Activated naive CD4-positive, alpha-beta T cell treated with anti-CD3 and anti-CD28 coated beads, Interleukin-2, amount 50 U/mL, for 24 hours (primary cell): ENCODE measurements around the gene GYPC.
A peak's percentile ranks its signal among the peaks of the same experiment; 100 is the strongest.

Source experiments
- H3K27ac Mint-ChIP-seq: one replicate; pipeline ENCODE4 v1.8.0; 2021; ENCODE audit warnings: mild to moderate bottlenecking, mixed read lengths
- H3K27me3 Mint-ChIP-seq: one replicate; pipeline ENCODE4 v1.8.0; 2021; ENCODE audit warnings: mixed read lengths
- H3K36me3 Mint-ChIP-seq: one replicate; pipeline ENCODE4 v1.8.0; 2021; ENCODE audit warnings: mixed read lengths
- H3K4me1 Mint-ChIP-seq: one replicate; pipeline ENCODE4 v1.8.0; 2021; ENCODE audit warnings: mixed read lengths
- H3K4me3 Mint-ChIP-seq: one replicate; pipeline ENCODE4 v1.8.0; 2021; ENCODE audit warnings: mild to moderate bottlenecking, mixed read lengths
- H3K9me3 Mint-ChIP-seq: one replicate; pipeline ENCODE4 v1.8.0; 2021; ENCODE audit warnings: mixed read lengths

GYPC gene

DNA sequence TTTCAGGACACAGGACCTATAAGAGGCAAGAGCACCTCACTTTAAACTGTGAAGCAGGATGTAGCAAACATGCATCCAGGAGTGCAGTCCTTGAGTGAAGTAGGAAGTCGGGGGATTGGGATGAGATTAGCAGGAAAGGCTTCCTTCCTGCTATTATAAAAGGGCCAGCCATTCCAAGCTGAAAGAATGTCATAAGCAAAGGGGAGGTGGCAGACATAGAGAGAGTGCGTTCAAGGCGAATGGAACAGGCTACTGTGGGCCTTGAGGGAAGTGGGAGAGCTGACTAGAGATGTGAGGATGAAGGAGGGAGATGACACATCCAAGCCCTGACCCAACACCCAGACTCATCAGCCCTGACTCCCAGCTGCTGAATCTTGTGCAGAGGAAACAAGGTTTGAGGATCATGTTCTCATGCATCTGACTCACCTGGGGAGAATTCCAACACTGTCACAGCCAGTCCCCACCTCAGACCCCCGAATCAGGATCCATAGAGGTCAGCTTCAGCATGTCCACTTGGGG is 63.9 kb downstream of the GYPC start:
- H3K27ac Mint-ChIP-seq = no peak overlapping the region
- peaks cover under 1% of the 10 kb centered on the region for H3K9me3 Mint-ChIP-seq
- no peak overlapping the region for H3K4me3 Mint-ChIP-seq
- H3K27me3 Mint-ChIP-seq = no peaks in the 10 kb centered on the region
- peaks cover 6% of the 10 kb centered on the region for H3K4me1 Mint-ChIP-seq
- peaks cover 2% of the 10 kb centered on the region for H3K36me3 Mint-ChIP-seq

DNA sequence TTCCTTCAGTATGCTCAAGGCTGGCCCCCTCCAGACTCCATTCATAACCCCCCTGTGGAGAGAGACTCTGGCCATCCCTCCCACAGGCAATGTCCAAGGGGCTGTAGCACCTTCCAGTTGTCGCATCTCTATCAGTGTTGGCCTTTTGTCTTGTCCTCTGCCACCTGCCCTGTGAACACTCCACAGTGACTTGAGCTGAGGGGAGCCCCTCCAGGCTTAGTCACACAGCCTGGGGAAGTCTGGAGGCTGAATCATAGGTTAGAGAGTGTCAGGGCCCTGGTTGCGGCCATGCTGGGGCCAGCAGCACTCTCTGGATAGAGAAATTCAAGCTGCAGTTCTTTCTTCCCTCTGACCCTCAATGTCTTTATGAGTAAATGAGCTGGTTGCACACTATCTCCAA is 64.7 kb downstream of the GYPC start:
- Mint-ChIP-seq H3K27me3 (no peaks in the 10 kb centered on the region), H3K9me3 (peaks cover 7% of the 10 kb centered on the region), H3K4me3 (no peak overlapping the region), H3K27ac (no peak overlapping the region), H3K4me1 (peaks cover 6% of the 10 kb centered on the region), H3K36me3 (peaks cover 9% of the 10 kb centered on the region)

GRCh38 chr2:126722081-126722480 is 66.1 kb downstream of the GYPC start:
- no peak overlapping the region for H3K27ac Mint-ChIP-seq

GRCh38 chr2:126722546-126722945 is 66.6 kb downstream of the GYPC start:
- Mint-ChIP-seq H3K4me1 (peaks cover 6% of the 10 kb centered on the region), H3K36me3 (peaks cover 12% of the 10 kb centered on the region), H3K27ac (no peak overlapping the region), H3K9me3 (peaks cover 19% of the 10 kb centered on the region), H3K27me3 (no peaks in the 10 kb centered on the region), H3K4me3 (no peak overlapping the region)

More at GRCh38 chr2:126722081-126722480, 66.1 kb downstream of the GYPC start:
- H3K4me1 Mint-ChIP-seq = peaks cover 6% of the 10 kb centered on the region
- no peaks in the 10 kb centered on the region for H3K27me3 Mint-ChIP-seq
- H3K36me3 Mint-ChIP-seq = peaks cover 12% of the 10 kb centered on the region
- no peak overlapping the region for H3K4me3 Mint-ChIP-seq
- H3K9me3 Mint-ChIP-seq = peaks cover 19% of the 10 kb centered on the region

- H3K9me3 Mint-ChIP-seq = peaks cover 19% of the 10 kb centered on the region
- no peak overlapping the region for H3K4me3 Mint-ChIP-seq
- no peak overlapping the region for H3K27ac Mint-ChIP-seq
- H3K36me3 Mint-ChIP-seq = peaks cover 12% of the 10 kb centered on the region
- H3K4me1 Mint-ChIP-seq = peaks cover 6% of the 10 kb centered on the region
- H3K27me3 Mint-ChIP-seq = no peaks in the 10 kb centered on the region
Measured at GRCh38 chr2:126723281-126723815, 67.4 kb downstream of the GYPC start.

DNA sequence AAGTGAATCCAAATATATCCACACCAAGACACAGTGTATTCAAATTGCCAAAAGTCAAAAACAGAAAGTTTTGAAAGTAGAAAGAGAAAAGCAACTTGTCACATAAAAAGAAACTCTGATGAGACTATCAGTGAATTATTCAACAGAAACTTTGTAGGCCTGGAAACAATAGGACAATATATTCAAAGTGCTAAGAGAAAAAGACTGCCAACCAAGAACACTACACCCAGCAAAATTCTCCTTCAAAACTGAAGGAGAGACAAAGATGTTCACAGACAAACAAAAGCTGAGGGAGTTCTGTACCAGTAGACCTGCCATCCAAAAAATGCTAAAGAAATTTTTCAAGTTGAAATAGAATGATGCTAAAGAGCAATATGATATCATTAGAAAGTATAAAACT is 69.6 kb downstream of the GYPC start:
- Mint-ChIP-seq H3K4me1 (no peaks in the 10 kb centered on the region), H3K36me3 (peaks cover 12% of the 10 kb centered on the region), H3K27ac (no peak overlapping the region), H3K9me3 (peaks cover 19% of the 10 kb centered on the region), H3K4me3 (no peak overlapping the region), H3K27me3 (no peaks in the 10 kb centered on the region)

- H3K4me1 Mint-ChIP-seq = peaks cover 6% of the 10 kb centered on the region
- H3K4me3 Mint-ChIP-seq = no peak overlapping the region
- H3K27ac Mint-ChIP-seq = no peak overlapping the region
- H3K27me3 Mint-ChIP-seq = no peaks in the 10 kb centered on the region
- H3K9me3 Mint-ChIP-seq = peaks cover 18% of the 10 kb centered on the region
- H3K36me3 Mint-ChIP-seq = peaks cover 10% of the 10 kb centered on the region
Measured at GRCh38 chr2:126729896-126730295, 73.9 kb downstream of the GYPC start.

DNA sequence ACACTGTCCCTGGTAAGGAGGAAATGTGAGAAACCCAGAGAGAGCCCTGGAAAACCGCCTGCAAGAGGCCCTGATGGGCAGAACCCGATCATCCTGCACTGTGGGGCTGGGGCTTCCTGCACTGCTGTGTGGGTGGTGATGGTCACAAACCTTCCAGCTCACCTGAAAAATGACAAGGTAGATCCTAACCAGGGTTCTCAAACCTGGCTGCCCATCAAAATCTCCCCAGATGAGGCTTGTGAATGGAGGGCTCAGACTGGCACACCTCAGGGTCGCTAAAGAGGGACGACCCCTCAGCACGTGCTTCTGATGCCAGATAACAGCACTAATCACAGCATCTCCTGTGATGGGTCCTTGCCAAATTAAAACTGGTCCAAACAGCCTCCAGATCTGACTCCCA is 74.7 kb downstream of the GYPC start:
- Mint-ChIP-seq H3K27me3 (no peaks in the 10 kb centered on the region), H3K4me3 (no peak overlapping the region), H3K9me3 (peaks cover 12% of the 10 kb centered on the region), H3K27ac (no peak overlapping the region), H3K36me3 (peaks cover 3% of the 10 kb centered on the region), H3K4me1 (peaks cover 6% of the 10 kb centered on the region)

GRCh38 chr2:126731353-126731752 is 75.4 kb downstream of the GYPC start:
- H3K4me1 Mint-ChIP-seq = peaks cover 6% of the 10 kb centered on the region
- no peaks in the 10 kb centered on the region for H3K36me3 Mint-ChIP-seq
- no peak overlapping the region for H3K4me3 Mint-ChIP-seq
- no peak overlapping the region for H3K27ac Mint-ChIP-seq
- no peaks in the 10 kb centered on the region for H3K27me3 Mint-ChIP-seq
- peaks cover 6% of the 10 kb centered on the region for H3K9me3 Mint-ChIP-seq

- Mint-ChIP-seq H3K9me3 (no peaks in the 10 kb centered on the region), H3K4me1 (peaks cover 6% of the 10 kb centered on the region), H3K27me3 (no peaks in the 10 kb centered on the region), H3K4me3 (no peak overlapping the region), H3K27ac (peak overlapping the region; percentile 57), H3K36me3 (no peaks in the 10 kb centered on the region)
Measured at GRCh38 chr2:126732682-126733245, 76.8 kb downstream of the GYPC start.

GRCh38 chr2:126733795-126734194 is 77.8 kb downstream of the GYPC start:
- H3K9me3 Mint-ChIP-seq = no peaks in the 10 kb centered on the region
- H3K4me1 Mint-ChIP-seq = peaks cover 6% of the 10 kb centered on the region
- H3K36me3 Mint-ChIP-seq = no peaks in the 10 kb centered on the region
- H3K27ac Mint-ChIP-seq = no peak overlapping the region
- H3K4me3 Mint-ChIP-seq = no peak overlapping the region
- H3K27me3 Mint-ChIP-seq = no peaks in the 10 kb centered on the region

- H3K36me3 Mint-ChIP-seq = no peaks in the 10 kb centered on the region
- H3K9me3 Mint-ChIP-seq = no peaks in the 10 kb centered on the region
- peaks cover 15% of the 10 kb centered on the region for H3K4me1 Mint-ChIP-seq
- no peak overlapping the region for H3K4me3 Mint-ChIP-seq
- H3K27ac Mint-ChIP-seq = no peak overlapping the region
- H3K27me3 Mint-ChIP-seq = no peaks in the 10 kb centered on the region
Measured at GRCh38 chr2:126736133-126736874, 80.3 kb downstream of the GYPC start.

GRCh38 chr2:126739141-126739540 is 83.2 kb downstream of the GYPC start:
- no peak overlapping the region for H3K27ac Mint-ChIP-seq
- no peaks in the 10 kb centered on the region for H3K36me3 Mint-ChIP-seq
- H3K27me3 Mint-ChIP-seq = no peaks in the 10 kb centered on the region
- H3K4me1 Mint-ChIP-seq = peaks cover 14% of the 10 kb centered on the region
- H3K9me3 Mint-ChIP-seq = peaks cover 5% of the 10 kb centered on the region
- no peak overlapping the region for H3K4me3 Mint-ChIP-seq

DNA sequence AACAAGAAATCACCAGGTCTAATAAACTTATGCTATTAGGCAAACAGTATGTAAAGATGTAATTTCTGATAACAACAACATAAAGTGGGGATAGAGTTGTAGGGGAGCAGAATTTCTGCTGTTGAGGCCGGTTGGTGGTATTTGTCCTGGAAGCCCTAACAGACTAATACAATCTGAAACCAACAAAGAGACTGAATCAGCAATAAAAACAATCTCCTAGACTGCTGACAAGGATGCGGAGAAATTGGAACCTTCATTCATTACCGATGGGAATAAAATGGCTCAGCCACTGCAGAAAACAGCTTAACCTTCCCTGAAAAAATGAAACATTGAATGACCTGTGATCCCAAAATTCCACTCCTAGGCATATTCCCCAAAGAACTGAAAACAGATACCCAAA is 88.7 kb downstream of the GYPC start:
- H3K27ac Mint-ChIP-seq = no peak overlapping the region

More for the DNA sequence above, 88.7 kb downstream of the GYPC start:
- H3K36me3 Mint-ChIP-seq = no peaks in the 10 kb centered on the region
- H3K4me1 Mint-ChIP-seq = peaks cover 25% of the 10 kb centered on the region
- peaks cover 5% of the 10 kb centered on the region for H3K9me3 Mint-ChIP-seq
- H3K27me3 Mint-ChIP-seq = no peaks in the 10 kb centered on the region
- H3K4me3 Mint-ChIP-seq = no peak overlapping the region
